Natural killer cell (primary cell): ENCODE data around the gene CXCL10. TPM values are rescaled to one million over a fixed set of nuclear protein-coding genes. Genes with fewer than 3 reads are reported as not detected.

Experiments
- ATAC-seq, 3 donors: fragments of 150-1000 bp in 2 of 3; fragments of 200-7000 bp in 1 of 3; cut with Tn5 transposase; 1 replicate in 1 of 3; 2 replicates in 2 of 3; pipeline ENCODE4 v1.10.0; 2021; ENCODE audit warnings: mild to moderate bottlenecking in 2 of 3, moderate library complexity in 2 of 3
- DNase-seq, 2 donors: peaks; one replicate each; pipeline versions ENCODE4 v3.0.0 to v3.0.0-alpha.2; 2013 to 2021; ENCODE audit warnings: mixed read lengths in 1 of 2
- H3K27ac ChIP-seq: one replicate; pipeline ENCODE4 v1.5.1; 2013; ENCODE audit warnings: mild to moderate bottlenecking, low read length
- H3K27me3 ChIP-seq: one replicate; pipeline ENCODE4 v1.6.1; 2013; ENCODE audit warnings: low read length; ENCODE audit not compliant: control insufficient read depth, insufficient read depth
- H3K36me3 ChIP-seq: one replicate; pipeline ENCODE4 v1.6.1; 2013; ENCODE audit warnings: low read length; ENCODE audit not compliant: control insufficient read depth, insufficient read depth
- H3K4me1 ChIP-seq: one replicate; pipeline ENCODE4 v1.6.1; 2013; ENCODE audit warnings: low read length; ENCODE audit not compliant: control insufficient read depth, insufficient read depth
- H3K4me3 ChIP-seq: one replicate; pipeline ENCODE4 v1.5.1; 2013; ENCODE audit warnings: low read length
- H3K9me3 ChIP-seq: one replicate; pipeline ENCODE4 v1.6.1; 2013; ENCODE audit warnings: low read length; ENCODE audit not compliant: control insufficient read depth, insufficient read depth
- H3K27ac Mint-ChIP-seq, 2 donors: one replicate each; pipeline ENCODE4 v1.8.0; 2022; ENCODE audit warnings: mild to moderate bottlenecking in 2 of 2, mixed read lengths in 2 of 2, moderate library complexity in 1 of 2
- H3K27me3 Mint-ChIP-seq, 2 donors: one replicate each; pipeline ENCODE4 v1.8.0; 2022; ENCODE audit warnings: low read depth in 2 of 2, mixed read lengths in 2 of 2
- H3K36me3 Mint-ChIP-seq: one replicate; pipeline ENCODE4 v1.8.0; 2022; ENCODE audit warnings: mixed read lengths
- H3K4me1 Mint-ChIP-seq, 2 donors: one replicate each; pipeline ENCODE4 v1.8.0; 2022; ENCODE audit warnings: mixed read lengths in 2 of 2
- H3K4me3 Mint-ChIP-seq: one replicate; pipeline ENCODE4 v1.8.0; 2022; ENCODE audit warnings: mild to moderate bottlenecking, moderate library complexity, mixed read lengths
- H3K9me3 Mint-ChIP-seq, 2 donors: one replicate each; pipeline ENCODE4 v1.8.0; 2022; ENCODE audit warnings: mixed read lengths in 2 of 2
- WGBS: methylation state at CpG from one replicate; pipeline ENCODE4 v1.1.7; 2013; ENCODE audit warnings: missing lambda C conversion rate; ENCODE audit not compliant: insufficient coverage; 5-methylcytosine and 5-hydroxymethylcytosine counted together
- intact Hi-C: fragments of 100-400 bp; cut with micrococcal nuclease; formaldehyde crosslinking; loops from one replicate; pipeline ENCODE4 v1.14.2; 2022
- total RNA-seq, 4 donors: library from RNA; stranded (reverse); fragments of 120-200 nt in 1 of 4; gene quantifications; one replicate each; pipeline versions ENCODE4 v1.2.3 to v1.2.4, GENCODE V29; 2013 to 2022
- TF ChIP-seq, protein P1 (sequence below): fragments of 200-600 bp; IDR thresholded peaks from one replicate; pipeline ENCODE4 v1.8.0; 2022; ENCODE audit warnings: antibody characterized with exemption

Gene CXCL10
- total RNA-seq, 3 donors from 2014 or later (not counting 1 experiment from before 2014, with no cell fraction given): not detected

DNA sequence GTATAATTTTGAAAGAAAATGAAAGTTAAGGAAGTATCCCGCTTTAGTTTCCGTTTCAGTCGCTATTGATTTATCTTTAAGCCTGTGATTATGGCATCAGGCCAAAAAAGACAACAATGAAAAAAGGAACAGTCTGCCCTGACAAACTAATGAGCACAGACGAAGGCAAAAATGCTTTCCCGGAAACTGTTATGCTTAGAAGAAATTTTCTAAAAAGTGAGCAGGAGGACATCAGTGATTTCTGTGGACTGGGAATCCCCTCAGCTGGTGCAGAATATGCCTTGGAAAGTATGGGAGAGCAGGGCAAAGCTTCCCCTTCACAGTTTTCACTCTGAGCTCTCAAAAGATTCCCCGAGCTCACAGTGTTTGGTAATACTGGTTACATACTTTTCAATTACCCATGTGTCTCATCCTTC lies 5.1 kb upstream of the CXCL10 start:
- peak in 1 of 2 donors; percentile 46 for DNase-seq
- no peaks in the 10 kb centered on the region for H3K9me3 ChIP-seq
- TF ChIP-seq, protein P1, sequence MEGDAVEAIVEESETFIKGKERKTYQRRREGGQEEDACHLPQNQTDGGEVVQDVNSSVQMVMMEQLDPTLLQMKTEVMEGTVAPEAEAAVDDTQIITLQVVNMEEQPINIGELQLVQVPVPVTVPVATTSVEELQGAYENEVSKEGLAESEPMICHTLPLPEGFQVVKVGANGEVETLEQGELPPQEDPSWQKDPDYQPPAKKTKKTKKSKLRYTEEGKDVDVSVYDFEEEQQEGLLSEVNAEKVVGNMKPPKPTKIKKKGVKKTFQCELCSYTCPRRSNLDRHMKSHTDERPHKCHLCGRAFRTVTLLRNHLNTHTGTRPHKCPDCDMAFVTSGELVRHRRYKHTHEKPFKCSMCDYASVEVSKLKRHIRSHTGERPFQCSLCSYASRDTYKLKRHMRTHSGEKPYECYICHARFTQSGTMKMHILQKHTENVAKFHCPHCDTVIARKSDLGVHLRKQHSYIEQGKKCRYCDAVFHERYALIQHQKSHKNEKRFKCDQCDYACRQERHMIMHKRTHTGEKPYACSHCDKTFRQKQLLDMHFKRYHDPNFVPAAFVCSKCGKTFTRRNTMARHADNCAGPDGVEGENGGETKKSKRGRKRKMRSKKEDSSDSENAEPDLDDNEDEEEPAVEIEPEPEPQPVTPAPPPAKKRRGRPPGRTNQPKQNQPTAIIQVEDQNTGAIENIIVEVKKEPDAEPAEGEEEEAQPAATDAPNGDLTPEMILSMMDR: no peak
- H3K27ac ChIP-seq: no peak overlapping the region
- WGBS: 12% methylated on average over 6 of the region's 6 CpGs
- no peaks in the 10 kb centered on the region for H3K4me1 ChIP-seq
- H3K27ac Mint-ChIP-seq: no peak overlapping the region
- no peaks in the 10 kb centered on the region for H3K9me3 Mint-ChIP-seq
- H3K4me3 Mint-ChIP-seq: no peak overlapping the region
- intact Hi-C loops: no loop called here
- peaks cover 23 to 50% of the 10 kb centered on the region in 2 donors for H3K27me3 Mint-ChIP-seq
- H3K4me3 ChIP-seq: no peak overlapping the region
- no peaks in the 10 kb centered on the region for H3K36me3 ChIP-seq
- H3K36me3 Mint-ChIP-seq: no peaks in the 10 kb centered on the region
- no peak for ATAC-seq
- H3K27me3 ChIP-seq: no peaks in the 10 kb centered on the region
- peaks cover 9 to 10% of the 10 kb centered on the region in 2 donors for H3K4me1 Mint-ChIP-seq

DNA sequence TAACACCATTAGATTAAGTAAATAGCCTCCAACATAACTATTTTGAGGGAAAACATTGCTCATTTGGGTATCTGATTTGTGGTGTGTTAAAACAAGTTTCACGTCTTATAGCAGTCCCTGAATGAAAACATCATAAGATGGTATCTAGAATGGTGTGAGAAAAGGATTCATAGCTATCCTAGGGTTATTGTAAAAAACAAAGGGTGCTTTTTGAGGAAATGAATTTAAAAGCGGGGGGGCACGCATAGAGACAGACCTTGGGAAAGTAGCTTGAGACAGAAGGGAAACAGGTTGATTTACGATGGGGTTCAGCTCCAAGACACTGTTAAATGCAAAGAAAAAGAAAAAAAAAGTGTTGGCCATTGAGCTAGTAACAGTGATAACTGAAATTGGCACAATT lies 768 bp upstream of the CXCL10 start:
- no peak overlapping the region for H3K27ac Mint-ChIP-seq

DNA sequence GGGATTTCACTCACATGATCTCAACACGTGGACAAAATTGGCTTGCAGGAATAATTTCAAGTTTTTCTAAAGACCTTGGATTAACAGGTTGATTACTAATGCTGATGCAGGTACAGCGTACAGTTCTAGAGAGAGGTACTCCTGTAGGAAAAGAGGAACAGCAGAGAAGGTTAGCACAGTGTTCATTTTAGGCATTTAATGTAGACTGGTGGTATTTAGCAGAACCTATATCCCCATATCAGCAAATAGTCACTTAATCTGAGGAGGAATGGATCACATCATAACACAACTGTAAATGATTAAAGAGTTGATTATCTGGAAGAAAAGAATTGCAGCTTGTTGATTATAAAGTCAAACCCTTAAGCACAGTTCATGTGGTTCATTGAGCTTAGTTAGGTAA lies 620 bp downstream of the CXCL10 start:
- Histone ChIP-seq H3K4me3 (no peak overlapping the region), H3K27ac (no peak overlapping the region), H3K27me3 (no peaks in the 10 kb centered on the region), H3K4me1 (no peaks in the 10 kb centered on the region), H3K9me3 (no peaks in the 10 kb centered on the region), H3K36me3 (no peaks in the 10 kb centered on the region)
- H3K4me3 Mint-ChIP-seq: no peak overlapping the region
- peaks cover 4 to 5% of the 10 kb centered on the region in 2 donors for H3K4me1 Mint-ChIP-seq
- no peaks in the 10 kb centered on the region for H3K9me3 Mint-ChIP-seq
- 87% methylated on average over 2 of the region's 2 CpGs for WGBS
- DNase-seq (no peak), ATAC-seq (no peak)
- H3K27ac Mint-ChIP-seq: no peak overlapping the region
- TF ChIP-seq, protein P1: no peak
- peaks cover 16 to 58% of the 10 kb centered on the region in 2 donors for H3K27me3 Mint-ChIP-seq
- H3K36me3 Mint-ChIP-seq: no peaks in the 10 kb centered on the region
- intact Hi-C loops: no loop called here

More for the DNA sequence above, 768 bp upstream of the CXCL10 start:
- intact Hi-C loops: no loop called here
- Mint-ChIP-seq H3K4me3 (no peak overlapping the region), H3K9me3 (no peaks in the 10 kb centered on the region), H3K4me1 (peaks cover 9 to 10% of the 10 kb centered on the region in 2 donors), H3K36me3 (no peaks in the 10 kb centered on the region), H3K27me3 (peaks cover 18 to 65% of the 10 kb centered on the region in 2 donors)
- DNase-seq: no peak
- 38% methylated on average over 4 of the region's 4 CpGs for WGBS
- TF ChIP-seq, protein P1: no peak
- Histone ChIP-seq H3K27me3 (no peaks in the 10 kb centered on the region), H3K27ac (no peak overlapping the region), H3K9me3 (no peaks in the 10 kb centered on the region), H3K4me3 (no peak overlapping the region), H3K4me1 (no peaks in the 10 kb centered on the region), H3K36me3 (no peaks in the 10 kb centered on the region)
- ATAC-seq: no peak

DNA sequence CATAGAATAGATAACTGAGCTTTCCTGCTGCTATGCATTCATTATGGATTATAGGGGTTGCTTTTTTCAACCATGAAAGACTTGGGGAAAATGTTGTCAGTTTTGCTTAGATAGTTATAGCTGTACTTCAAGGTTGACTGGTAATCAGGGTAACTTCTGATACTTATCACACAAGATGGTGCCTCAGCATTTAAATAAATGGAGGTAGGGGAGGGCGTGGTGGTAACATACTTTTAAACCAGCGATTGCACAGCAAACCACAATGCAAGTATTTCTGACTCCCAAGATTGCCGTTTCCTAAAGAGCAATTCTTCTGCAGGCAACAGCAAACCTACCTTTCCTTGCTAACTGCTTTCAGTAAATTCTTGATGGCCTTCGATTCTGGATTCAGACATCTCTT lies 1.3 kb downstream of the CXCL10 start:
- WGBS: 56% methylated on average over 2 of the region's 4 CpGs
- intact Hi-C loops: no loop called here
- no peaks in the 10 kb centered on the region for H3K36me3 ChIP-seq
- no peaks in the 10 kb centered on the region for H3K27me3 ChIP-seq
- Mint-ChIP-seq H3K4me3 (no peak overlapping the region), H3K4me1 (peaks cover 4 to 5% of the 10 kb centered on the region in 2 donors), H3K36me3 (no peaks in the 10 kb centered on the region), H3K27ac (no peak overlapping the region), H3K27me3 (peaks cover 13 to 58% of the 10 kb centered on the region in 2 donors), H3K9me3 (no peaks in the 10 kb centered on the region)
- DNase-seq (no peak), ATAC-seq (no peak)
- H3K4me1 ChIP-seq: no peaks in the 10 kb centered on the region
- H3K27ac ChIP-seq: no peak overlapping the region
- TF ChIP-seq, protein P1: no peak
- no peaks in the 10 kb centered on the region for H3K9me3 ChIP-seq
- H3K4me3 ChIP-seq: no peak overlapping the region
